ENCODE measurements around the gene AQP1.

DNA sequence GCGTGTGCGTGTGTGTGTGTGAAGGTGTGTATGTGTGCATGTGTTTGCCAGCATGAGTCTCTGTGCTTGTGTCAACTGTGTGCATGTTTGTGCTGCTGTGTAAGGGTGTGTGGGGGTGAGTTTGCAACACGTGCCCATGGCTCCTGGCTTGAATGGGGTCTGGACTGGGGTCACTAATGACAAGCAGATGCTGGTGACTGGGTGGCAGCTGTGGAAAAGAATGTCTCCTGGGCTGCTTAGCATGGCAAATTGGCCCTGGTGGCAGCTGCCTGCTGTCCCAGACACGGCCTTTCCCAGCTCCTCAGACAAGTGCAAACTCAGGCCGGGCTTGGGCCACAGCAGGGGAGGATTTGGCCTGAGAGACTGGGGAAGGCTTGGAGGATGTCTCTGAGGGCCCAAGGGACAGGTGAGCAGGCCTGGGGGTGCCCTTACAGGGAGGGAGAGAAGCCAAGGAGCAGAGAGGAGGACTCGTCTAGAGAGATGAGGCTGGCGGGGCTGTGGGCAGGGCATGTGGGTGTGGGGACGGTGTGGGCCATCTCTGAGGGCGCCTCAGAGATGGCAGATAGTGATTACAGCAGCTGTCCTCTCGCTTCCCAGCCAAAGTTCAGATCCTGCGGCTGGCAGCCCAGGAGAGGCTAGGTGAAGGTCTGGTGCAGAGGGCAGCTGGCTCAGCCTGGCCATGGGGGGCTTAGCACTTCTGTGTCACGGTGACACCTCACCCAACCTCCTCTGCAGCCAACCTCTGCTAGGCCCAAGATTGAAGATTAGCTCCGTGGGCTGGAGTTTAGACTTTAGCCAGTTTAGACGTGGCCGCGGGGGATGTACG lies 1.5 kb downstream of the AQP1 start:
- TF ChIP-seq POLR2AphosphoS5 (IDR thresholded peaks at IDR 0.05): no peak
- TF ChIP-seq, protein P1, sequence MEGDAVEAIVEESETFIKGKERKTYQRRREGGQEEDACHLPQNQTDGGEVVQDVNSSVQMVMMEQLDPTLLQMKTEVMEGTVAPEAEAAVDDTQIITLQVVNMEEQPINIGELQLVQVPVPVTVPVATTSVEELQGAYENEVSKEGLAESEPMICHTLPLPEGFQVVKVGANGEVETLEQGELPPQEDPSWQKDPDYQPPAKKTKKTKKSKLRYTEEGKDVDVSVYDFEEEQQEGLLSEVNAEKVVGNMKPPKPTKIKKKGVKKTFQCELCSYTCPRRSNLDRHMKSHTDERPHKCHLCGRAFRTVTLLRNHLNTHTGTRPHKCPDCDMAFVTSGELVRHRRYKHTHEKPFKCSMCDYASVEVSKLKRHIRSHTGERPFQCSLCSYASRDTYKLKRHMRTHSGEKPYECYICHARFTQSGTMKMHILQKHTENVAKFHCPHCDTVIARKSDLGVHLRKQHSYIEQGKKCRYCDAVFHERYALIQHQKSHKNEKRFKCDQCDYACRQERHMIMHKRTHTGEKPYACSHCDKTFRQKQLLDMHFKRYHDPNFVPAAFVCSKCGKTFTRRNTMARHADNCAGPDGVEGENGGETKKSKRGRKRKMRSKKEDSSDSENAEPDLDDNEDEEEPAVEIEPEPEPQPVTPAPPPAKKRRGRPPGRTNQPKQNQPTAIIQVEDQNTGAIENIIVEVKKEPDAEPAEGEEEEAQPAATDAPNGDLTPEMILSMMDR (IDR thresholded peaks at IDR 0.05): no peak
- no peak for TF ChIP-seq EP300 (IDR thresholded peaks at IDR 0.05)
- no peak for TF ChIP-seq POLR2A (IDR thresholded peaks at IDR 0.05)
